ENCODE measurements around the gene GPALPP1.
"Not testable (repeated sequence)": the region's sequence is repeated elsewhere in the genome, so short reads cannot be mapped to it uniquely, and the experiment has no call there.

Gene GPALPP1, protein sequence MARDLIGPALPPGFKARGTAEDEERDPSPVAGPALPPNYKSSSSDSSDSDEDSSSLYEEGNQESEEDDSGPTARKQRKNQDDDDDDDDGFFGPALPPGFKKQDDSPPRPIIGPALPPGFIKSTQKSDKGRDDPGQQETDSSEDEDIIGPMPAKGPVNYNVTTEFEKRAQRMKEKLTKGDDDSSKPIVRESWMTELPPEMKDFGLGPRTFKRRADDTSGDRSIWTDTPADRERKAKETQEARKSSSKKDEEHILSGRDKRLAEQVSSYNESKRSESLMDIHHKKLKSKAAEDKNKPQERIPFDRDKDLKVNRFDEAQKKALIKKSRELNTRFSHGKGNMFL

DNA sequence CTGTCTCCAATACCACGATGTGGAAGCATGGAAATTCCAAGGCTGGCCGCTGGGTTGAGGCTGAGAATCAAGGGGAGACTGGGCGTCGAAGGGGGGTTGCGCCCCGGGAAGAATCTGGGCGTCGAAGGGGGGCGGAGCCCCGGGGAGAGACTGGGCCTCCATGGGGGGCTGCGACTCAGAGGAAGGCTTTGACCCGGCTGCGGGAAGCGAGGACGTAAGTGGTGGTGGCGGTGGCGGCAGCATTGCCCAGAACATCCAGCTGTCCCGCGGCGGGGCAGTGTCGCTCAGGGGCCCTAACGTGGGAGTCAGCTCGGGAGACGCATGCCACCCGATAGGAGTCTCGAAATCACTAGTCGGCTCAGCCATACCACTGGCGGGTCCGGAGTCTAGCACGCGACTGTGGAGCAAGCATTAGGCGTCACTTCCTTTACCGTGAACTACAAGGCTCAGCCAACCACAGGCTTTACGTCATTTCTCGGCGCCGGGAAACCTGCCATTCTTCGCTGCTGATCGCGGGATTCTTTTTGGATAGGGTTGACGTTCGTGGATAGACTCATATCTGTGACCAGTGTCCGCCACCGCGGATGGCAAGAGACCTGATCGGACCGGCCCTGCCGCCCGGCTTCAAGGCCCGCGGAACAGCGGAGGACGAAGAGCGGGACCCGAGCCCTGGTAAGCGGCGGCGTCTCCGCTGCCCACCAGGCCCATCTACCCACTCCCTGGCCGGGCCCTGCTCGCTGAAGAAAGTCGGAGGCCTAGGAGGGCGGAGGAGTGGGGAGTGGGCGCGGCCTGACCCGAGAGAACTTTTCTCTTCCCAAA is at the start of gene GPALPP1, which contains the start of gene NUFIP1:
Gene GPALPP1, plus strand, starts transcription at position 468 of the 819 bp plus-strand sequence. Its CDS starts 117 bp downstream, at position 585.
Gene NUFIP1, minus strand, starts transcription at position 401 of the 819 bp plus-strand sequence. Its CDS starts 35 bp downstream, at position 366.
- DNase-seq (ENCODE audit: low read depth), result peak; percentile 91

DNA sequence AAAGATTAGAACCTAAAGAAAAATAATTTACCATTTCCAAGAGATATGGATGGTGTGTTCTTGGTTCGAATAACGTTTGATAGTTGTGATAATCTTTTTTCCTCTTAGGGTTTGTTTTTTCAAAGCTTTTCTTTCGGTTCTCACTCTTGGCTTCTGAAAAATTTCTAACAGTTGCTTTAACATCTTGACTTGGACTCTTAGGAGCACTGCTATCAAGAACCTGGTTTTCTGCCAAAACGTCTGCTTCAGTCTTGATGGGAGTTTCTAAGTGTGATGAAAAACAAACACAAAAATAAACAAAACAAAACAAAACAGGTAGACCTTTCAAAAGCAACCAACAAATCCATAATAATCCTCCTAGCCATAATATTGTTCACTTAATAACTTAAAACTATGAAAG is 45.9 kb upstream of the GPALPP1 start:
- DNase-seq (ENCODE audit: low read depth), result not testable (repeated sequence)

DNA sequence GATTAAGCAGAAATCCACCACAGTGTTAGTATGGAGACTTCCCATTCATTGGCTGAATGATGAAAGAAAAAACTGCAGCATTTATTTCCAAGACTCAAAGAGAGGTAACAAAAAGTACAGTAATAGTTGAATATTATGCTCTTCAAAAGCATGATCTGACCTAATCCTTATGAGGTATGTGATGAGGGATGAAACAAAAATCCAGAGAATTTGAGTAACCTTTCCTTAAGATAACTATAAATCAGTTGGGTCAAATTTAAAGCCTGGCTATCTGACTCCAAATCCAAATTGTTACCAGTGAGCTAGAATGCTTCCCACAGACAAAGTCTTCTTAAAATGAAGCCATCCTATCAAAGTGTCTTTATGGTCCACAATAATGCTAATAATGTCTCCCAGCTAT is 38.2 kb upstream of the GPALPP1 start:
- DNase-seq (ENCODE audit: low read depth), result no peak

DNA sequence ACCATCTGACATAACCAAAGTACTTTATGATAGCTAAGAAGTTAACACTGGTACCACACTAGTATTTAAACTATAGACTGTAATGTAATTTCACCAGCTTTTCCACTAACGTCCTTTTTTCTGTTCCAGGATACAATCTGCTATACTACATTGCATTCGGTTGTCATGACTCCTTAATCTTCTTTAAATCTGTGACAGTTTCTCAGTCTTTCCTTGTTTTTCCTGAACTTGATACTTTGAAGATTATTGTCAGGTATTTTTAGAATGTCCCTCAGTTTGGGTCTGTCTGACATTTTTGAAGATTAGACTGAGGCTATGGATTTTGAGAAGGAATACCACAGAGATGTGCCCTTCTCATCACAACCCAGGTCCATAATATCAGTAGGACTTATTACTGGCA is 36.7 kb upstream of the GPALPP1 start:
- no peak for DNase-seq (ENCODE audit: low read depth)

DNA sequence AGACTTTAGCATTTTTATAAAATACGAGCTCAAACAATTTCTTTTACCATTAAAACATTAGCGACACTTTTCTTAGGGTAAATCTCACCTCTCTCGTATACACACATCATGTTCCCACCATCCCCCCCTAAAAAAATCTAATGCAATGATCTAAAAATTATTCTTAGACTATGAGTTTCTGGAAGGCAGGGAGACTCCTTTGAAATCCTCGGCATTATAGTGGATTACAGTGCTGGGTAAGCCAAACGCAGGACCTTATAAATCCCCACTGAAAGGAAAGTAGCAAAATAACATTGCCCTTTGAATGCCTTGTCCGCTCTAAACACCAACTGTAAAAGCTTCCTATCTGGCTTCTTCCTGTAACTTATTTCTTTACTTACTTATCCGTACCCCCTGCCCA is 35.1 kb upstream of the GPALPP1 start:
- no peak for DNase-seq (ENCODE audit: low read depth)

DNA sequence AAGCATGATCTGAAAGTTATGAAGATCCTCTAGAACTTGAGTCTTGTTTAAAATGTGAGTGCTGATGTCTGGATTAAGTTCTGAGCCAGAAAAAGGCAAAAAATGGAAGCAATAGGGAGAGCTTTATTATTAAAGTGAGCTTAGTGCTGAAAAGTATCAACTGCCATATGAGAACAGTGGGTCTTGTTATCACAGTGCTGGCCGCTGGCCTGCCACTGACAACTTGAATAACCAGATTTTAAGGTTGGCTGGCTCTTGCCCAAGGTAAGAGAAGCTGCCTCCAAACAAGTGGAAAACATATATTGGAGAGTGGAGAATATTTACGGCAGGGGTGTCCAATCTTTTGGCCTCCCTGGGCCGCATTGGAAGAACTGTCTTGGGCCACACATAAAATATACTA is 33.9 kb upstream of the GPALPP1 start:
- DNase-seq (ENCODE audit: low read depth), result no peak

DNA sequence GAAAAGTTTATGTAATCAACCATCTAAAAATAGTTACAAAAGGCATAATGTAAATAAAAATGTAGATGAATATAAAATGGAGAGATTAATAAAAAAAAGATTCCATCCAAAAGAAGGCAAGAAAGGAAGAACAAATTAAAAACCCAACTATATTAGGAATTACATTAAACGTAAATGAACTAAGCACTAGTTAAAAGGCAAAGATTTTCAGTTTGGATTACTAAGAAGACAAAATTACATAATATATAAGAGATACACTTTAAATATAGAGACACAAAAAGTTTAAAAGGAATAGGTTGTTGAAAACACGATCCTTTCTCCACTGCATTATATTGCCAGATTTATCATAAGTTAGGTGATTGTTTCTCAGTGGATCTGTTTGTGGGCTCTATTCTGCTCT is 27.3 kb upstream of the GPALPP1 start:
- DNase-seq (ENCODE audit: low read depth), result no peak

DNA sequence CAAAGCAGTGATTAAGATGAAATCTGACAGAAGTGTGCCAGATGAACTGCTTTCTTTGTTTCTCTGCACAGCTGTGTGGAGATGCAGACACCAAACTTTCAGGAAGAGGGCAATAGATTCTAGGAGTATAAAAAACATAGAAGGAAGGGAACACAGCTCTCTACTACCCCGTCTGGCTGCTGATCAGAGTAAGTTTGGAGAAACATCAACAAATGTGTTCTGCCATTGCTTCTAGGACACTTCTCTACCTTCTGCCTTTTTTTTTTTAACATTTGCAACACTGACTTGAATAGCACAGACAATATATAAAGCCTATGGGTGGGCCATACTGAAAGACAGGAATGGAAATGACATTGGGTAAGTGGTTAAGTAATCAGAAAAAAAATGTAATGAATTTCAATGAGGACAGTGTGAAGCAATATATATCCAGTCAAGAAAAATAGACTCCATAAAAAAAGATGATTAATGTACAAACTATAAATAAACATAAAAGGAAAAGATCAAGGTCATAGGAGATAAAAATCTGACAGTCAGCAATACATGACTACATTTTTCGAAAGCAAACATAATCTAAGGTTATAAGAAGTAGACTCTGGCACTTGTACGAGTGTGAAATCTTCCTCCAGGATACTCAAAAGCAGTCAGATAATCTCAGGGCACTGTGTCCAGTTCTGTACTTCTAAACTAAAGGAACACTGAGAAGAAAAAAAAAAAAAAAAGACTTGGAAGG is 21.5 kb upstream of the GPALPP1 start:
- peak; percentile 37 for DNase-seq (ENCODE audit: low read depth)

DNA sequence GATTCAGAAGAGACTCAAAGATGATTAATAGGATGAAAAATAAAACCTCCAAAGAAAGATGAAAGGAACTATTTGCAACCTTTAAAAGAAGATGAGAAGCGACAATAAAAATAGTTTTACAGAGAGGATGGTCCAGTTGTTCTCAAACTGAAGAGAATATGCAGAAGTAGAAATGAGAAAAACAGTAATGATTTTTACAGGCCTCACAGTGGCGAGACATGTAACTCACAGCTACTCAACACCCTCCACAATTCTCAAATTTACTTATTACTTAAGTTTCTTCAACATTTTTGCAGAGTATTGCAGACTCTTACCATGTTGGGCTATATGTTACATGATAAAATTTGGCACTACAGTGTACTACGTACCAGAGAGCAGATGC is 20.9 kb upstream of the GPALPP1 start:
- DNase-seq (ENCODE audit: low read depth), result no peak

DNA sequence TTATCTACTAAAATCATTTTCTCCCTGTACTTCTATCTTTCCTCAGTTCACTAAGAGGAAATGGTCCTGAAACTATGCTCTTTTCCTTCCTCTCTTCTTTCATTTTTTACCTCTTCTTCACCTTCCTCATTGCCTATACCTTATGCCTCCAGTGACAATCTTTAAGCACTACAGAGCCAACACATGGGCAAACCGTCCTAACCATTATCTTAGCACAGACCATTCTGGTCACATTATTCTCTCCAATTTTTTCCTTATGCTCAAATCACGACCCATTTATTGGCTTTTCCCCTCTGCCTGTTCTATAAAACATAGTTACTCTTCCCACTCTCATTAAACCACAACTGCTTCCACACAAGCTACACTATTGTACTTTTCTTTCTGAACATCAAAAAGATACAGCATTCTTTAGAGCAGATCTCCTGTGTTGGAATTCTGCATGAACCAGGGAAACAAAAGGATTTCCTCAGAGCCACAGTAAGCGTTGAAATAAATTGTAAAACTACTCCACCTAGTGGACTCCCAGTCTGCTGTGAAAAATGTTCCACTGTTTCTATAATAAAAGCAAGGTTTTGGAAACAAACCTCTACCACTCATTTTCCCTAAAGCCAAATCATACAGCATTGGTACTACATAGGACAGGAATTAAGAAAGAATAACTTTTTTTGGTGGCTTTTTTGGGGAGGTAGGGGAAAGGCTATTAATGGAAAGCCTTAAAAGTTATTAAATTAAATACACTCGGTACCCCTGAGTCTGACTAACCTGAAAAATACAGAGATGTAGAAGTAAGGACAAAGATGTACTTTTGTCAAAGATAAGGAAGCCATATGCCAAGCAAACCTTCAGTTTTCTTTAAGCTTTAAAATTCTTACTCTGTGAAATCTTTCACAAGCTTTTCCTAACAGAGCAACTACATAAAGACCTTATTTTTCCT is 19.5 kb upstream of the GPALPP1 start:
- peak; percentile 52 for DNase-seq (ENCODE audit: low read depth)

DNA sequence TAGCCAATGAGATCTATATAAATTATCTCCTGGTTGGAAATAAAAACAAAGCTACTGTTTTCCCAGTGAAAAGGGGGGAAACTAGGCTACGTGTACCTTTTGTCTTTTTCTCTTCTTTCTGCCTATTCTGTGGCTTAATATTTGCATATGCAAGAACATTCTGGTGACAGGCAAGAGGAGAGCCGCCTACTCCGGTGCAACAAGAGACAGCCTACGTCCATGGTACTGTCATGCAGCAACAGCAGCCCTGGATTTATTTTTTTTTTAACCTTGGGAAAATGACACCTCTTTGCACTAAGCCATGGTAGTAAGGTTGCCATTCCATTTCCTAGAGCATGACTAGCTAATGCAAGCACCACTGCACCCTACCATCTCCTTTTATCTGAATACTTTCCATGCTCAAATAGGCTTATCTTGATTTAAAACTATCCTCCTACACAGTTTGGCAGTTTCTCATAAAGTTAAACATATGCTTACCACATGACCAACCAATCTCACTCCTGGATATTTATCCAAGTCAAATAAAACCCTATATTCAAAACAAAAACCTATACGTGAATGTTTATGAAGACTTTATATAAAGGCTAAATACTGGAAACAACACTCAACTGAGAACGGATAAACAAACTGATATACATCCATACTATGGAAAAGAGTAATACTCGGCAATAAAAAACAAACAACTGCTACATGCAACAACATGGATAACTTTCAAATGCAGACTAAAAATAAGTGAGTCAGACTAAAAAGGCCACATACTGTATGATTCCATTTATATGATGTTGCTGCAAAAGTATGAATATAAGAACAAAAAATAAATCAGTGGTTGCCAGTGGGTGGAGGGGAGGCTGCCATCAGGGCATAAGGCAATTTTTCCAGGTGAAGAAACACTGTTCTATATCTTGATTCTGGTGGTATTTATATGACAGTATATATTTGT is 17.4 kb upstream of the GPALPP1 start:
- DNase-seq (ENCODE audit: low read depth), result no peak

DNA sequence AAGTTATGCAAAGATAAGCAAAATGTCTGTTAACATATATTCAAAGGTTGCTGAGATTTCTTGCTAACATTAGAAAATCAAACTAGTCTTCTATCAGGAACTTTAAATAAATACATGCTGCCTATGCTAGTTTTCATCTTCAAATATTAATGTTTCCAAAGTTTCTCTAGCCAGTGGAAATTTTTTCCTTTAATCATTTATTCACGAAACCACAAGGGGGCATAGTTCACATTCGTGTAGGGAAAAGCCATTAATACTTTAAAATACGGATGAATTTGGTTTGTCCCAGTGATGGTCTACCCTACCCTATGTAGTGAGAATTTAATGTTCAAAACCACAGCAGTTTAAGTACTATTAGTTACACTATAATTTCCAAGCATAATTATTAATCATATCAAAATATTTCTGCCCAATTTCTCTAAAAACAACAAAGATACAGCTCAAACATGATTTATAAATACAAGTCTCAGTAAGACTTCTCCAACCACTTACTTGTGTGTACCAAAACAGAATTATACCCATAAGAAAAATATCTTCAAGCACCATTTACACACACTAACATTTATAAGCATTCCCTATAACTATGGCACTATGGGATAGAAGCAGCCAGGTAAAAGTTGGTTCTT is 16.3 kb upstream of the GPALPP1 start:
- DNase-seq (ENCODE audit: low read depth), result peak; percentile 7

DNA sequence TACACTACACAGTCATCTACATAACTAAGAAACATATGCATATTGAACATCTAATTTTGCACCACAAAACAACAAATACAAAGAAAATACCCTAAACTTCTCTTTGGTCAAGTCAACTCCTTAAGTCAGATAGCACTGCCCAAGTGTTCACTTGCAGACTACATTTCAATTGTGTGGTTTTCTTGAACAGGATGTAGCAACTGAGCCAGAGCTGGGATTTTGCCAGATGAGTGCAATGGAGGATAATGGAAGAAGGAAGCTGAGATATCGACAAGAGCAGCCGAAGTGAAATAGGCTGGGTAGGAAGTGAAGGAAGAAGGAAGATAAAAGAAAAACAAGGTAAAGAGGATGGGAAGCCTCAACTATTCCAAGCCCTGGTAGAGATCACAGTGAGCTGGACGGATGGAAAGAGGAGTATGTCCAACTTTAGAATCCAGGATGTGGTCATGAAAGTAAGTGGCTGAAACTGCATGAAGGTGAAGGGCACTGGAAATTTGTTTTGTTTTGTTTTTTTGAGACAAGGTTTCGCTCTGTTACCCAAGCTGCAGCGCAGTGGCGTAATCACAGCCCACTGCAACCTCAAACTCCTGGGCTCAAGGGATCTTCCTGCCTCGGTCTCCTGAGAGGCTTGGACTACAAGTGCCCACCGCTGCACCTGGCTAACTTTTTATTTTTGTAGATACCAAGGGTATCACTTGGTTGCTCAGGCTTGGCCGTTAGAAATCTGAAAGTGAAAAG is 15.1 kb upstream of the GPALPP1 start:
- DNase-seq (ENCODE audit: low read depth), result peak; percentile 45

DNA sequence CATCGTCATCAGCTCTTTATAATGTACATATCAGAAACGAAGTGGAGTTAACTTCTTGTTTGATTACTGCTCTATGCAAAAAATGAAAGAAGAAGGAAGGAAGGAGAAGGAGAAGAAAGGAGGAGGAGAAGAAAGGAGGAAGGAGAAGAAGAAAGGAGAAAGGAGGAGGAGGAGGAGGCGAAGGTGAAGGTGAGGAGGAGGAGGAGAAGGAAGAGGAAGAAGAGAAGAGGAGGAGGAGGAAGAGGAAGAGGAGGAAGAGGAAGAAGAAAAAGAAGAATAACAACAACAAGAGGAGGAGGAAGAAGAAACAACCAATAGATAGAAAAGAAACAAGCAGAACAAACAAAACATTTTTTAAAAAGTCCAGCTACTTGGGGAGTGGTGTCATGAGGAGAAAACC is 13.1 kb upstream of the GPALPP1 start:
- DNase-seq (ENCODE audit: low read depth), result no peak

DNA sequence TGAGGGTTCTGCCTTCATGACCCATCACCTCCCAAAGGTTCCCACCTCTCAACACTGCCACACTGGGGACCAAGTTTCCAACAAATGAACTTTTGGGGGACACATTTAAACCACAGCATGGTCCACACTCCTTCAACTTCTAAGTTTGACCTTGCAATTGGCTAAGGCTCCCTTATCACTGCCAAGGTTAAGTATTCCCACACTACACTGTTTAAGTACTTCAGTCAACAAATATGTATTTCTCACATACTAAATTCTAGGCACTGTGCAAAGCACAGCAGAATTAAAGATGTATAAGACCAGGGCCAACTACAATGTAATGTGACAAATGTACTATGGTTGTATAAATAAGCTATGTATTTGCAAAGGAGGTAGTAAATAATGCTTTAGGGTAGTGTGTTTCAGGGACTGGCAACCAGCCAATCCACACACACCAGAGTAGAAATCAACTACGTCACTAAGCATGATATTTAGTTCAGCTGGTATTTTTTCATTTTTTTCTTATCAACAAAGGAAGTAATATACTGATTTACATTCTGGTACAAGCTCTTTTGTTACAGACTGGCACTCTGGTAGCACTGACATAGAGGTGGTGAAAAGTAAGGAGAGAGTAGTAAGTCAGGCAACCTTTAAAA is 12.3 kb upstream of the GPALPP1 start:
- DNase-seq (ENCODE audit: low read depth), result no peak

DNA sequence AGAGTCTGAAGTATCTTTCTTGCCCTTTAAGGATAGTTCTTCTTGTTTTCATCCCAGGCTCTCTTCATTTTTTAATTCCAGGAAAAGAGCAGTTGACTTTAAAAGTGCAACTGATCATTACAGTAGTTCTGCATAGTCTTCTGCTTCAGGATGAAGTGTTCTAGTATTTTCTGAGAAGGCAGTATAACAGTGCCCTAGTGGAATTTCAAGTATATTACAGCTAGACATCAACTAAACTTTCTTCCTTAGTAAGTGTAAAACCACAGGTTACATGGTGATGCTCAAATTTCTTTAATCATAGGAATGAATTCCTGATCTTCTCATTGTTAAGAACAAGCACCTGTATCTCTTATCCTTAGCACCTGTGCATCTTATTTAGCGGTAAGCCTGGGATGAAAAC is 11.0 kb upstream of the GPALPP1 start:
- DNase-seq (ENCODE audit: low read depth), result no peak

DNA sequence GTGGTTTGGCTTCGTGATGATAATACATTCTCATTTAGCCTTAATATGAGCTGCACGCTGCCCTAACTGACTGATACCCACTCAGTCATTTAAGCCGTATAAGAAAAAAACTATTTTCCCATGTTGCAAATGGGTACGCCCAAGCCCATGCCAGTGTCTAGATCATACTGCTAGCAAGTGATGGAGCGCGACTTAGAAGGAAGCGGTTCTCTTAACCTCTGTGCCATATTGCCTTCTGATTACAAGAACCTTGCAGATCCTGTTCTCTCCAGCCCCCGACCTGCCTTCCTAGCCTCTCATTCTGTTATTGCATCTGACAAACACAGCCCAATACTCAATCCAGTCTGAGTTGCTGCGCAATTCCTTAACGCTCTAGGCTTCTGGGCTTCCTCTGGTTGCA is 603 bp downstream of the GPALPP1 start:
- no peak for DNase-seq (ENCODE audit: low read depth)

DNA sequence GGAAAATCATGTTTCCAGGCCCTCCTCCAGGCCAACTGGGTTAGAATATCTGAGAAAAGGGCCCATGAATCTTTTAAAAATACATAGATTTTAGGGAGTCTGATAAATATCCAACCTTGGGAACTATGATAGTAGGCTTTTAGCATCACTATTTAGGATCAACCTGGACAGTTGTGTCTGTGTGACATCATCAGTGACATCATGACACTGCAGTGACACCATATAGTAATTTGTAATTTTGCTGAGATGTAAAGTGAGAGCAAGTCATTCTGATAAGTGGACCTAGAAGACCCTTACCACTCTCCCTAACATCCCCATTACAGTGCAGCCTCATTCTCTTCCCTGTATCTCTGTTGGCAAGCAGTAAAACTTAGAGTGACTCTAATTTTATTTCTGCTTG is 14.1 kb downstream of the GPALPP1 start:
- no peak for DNase-seq (ENCODE audit: low read depth)

DNA sequence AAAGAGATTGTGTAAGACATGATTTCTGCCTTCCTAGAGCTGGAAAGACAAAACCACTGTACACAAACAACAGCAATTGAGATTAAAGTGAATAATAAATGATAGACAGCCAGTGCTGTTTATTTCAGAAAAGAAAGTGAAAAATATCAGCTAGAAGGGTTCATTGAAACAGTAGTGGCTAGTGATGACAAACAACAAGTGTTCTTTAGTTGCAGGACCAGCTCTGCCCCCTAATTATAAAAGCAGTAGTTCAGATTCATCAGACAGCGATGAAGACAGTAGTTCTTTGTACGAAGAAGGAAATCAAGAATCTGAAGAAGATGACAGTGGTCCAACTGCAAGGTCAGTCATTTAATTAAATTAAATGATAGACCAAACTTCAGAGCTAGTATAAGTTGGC is 14.8 kb downstream of the GPALPP1 start:
- DNase-seq (ENCODE audit: low read depth), result no peak

Measured in fibroblast of gingiva (primary cell).